Trophoblast cell (in vitro differentiated cells and primary cell): ENCODE results near the gene TMEM132D.

ENCODE experiments used
- DNase-seq, 2 donors: peaks; one replicate each; pipeline ENCODE4 v3.0.0-alpha.2; 2016
- H2AFZ ChIP-seq: 2 replicates; pipeline ENCODE4 v1.6.1; 2013; ENCODE audit warnings: low read length, moderate library complexity, mild to moderate bottlenecking; ENCODE audit not compliant: insufficient read depth, poor library complexity
- H2AK5ac ChIP-seq: 2 replicates; pipeline ENCODE4 v1.6.1; 2013; ENCODE audit warnings: mild to moderate bottlenecking, low read length
- H2BK120ac ChIP-seq: 2 replicates; pipeline ENCODE4 v1.6.1; 2013; ENCODE audit warnings: low read length, mild to moderate bottlenecking, moderate library complexity; ENCODE audit not compliant: insufficient read depth, poor library complexity
- H2BK12ac ChIP-seq: 2 replicates; pipeline ENCODE4 v1.6.1; 2013; ENCODE audit warnings: mild to moderate bottlenecking, low read length, moderate library complexity
- H2BK5ac ChIP-seq: 2 replicates; pipeline ENCODE4 v1.6.1; 2013; ENCODE audit warnings: low read length, low read depth, moderate library complexity, mild to moderate bottlenecking; ENCODE audit not compliant: poor library complexity
- H3K14ac ChIP-seq: 2 replicates; pipeline ENCODE4 v1.6.1; 2013; ENCODE audit warnings: mild to moderate bottlenecking, low read length
- H3K18ac ChIP-seq: 2 replicates; pipeline ENCODE4 v1.6.1; 2013; ENCODE audit warnings: mild to moderate bottlenecking, low read length
- H3K23ac ChIP-seq: 2 replicates; pipeline ENCODE4 v1.6.1; 2013; ENCODE audit warnings: low read length
- H3K27ac ChIP-seq: 2 replicates; pipeline ENCODE4 v1.5.1; 2013; ENCODE audit warnings: low read depth, mild to moderate bottlenecking, inconsistent platforms, low read length, moderate library complexity
- H3K27me3 ChIP-seq: 2 replicates; pipeline ENCODE4 v1.6.1; 2013; ENCODE audit warnings: inconsistent platforms, mild to moderate bottlenecking, low read length, moderate library complexity; ENCODE audit not compliant: insufficient read depth
- H3K36me3 ChIP-seq, 2 experiments: 1 replicate in 1 of 2; 2 replicates in 1 of 2; pipeline ENCODE4 v1.6.1; 2013; ENCODE audit warnings: low read length in 2 of 2, mild to moderate bottlenecking in 2 of 2, moderate library complexity in 1 of 2; ENCODE audit not compliant: insufficient read depth in 2 of 2, control insufficient read depth in 1 of 2
- H3K4ac ChIP-seq: 2 replicates; pipeline ENCODE4 v1.6.1; 2013; ENCODE audit warnings: low read depth, mild to moderate bottlenecking, low read length, moderate library complexity
- H3K4me1 ChIP-seq, 2 experiments: 1 replicate in 1 of 2; 2 replicates in 1 of 2; pipeline ENCODE4 v1.6.1; 2013; ENCODE audit warnings: low read length in 2 of 2, mild to moderate bottlenecking in 2 of 2, moderate library complexity in 1 of 2; ENCODE audit not compliant: insufficient read depth in 2 of 2, control insufficient read depth in 1 of 2
- H3K4me2 ChIP-seq: 2 replicates; pipeline ENCODE4 v1.6.1; 2013; ENCODE audit warnings: inconsistent platforms, mild to moderate bottlenecking, low read length, moderate library complexity
- H3K4me3 ChIP-seq: 2 replicates; pipeline ENCODE4 v1.5.1; 2013; ENCODE audit warnings: mild to moderate bottlenecking, low read depth, low read length, inconsistent platforms
- H3K79me1 ChIP-seq: one replicate; pipeline ENCODE4 v1.6.1; 2013; ENCODE audit warnings: low read length
- H3K79me2 ChIP-seq: 2 replicates; pipeline ENCODE4 v1.6.1; 2013; ENCODE audit warnings: low read length, mild to moderate bottlenecking; ENCODE audit not compliant: control insufficient read depth, insufficient read depth, poor library complexity
- H3K9ac ChIP-seq: 2 replicates; pipeline ENCODE4 v1.6.1; 2013; ENCODE audit warnings: mild to moderate bottlenecking, low read length
- H3K9me3 ChIP-seq: 2 replicates; pipeline ENCODE4 v1.6.1; 2013; ENCODE audit warnings: low read depth, mild to moderate bottlenecking, control low read depth, inconsistent platforms, low read length; ENCODE audit not compliant: insufficient read depth
- H4K12ac ChIP-seq: 2 replicates; pipeline ENCODE4 v1.6.1; 2013; ENCODE audit warnings: low read depth, mild to moderate bottlenecking, low read length, moderate library complexity
- H4K8ac ChIP-seq: 2 replicates; pipeline ENCODE4 v1.6.1; 2013; ENCODE audit warnings: low read depth, mild to moderate bottlenecking, low read length, moderate library complexity
- H4K91ac ChIP-seq: one replicate; pipeline ENCODE4 v1.6.1; 2013; ENCODE audit warnings: low read depth, mild to moderate bottlenecking, low read length, moderate library complexity
- WGBS: extraction: QIAGEN DNeasy Blood & Tissue Kit; methylation state at CpG from one replicate; pipeline ENCODE4 v1.1.7; 2013; ENCODE audit warnings: missing lambda C conversion rate; ENCODE audit not compliant: insufficient read length, insufficient coverage; ENCODE audit errors: extremely low coverage; 5-methylcytosine and 5-hydroxymethylcytosine counted together

TMEM132D gene

GRCh38 chr12:129385637-129385990, 518.2 kb downstream of the TMEM132D start:
- Histone ChIP-seq H3K18ac (no peak overlapping the region), H3K4me2 (no peak overlapping the region), H3K9me3 (no peaks in the 10 kb centered on the region), H4K91ac (no peak overlapping the region), H3K23ac (no peak overlapping the region), H4K8ac (no peak overlapping the region), H2AFZ (no peak overlapping the region), H3K36me3 (no peaks in the 10 kb centered on the region), H3K79me1 (no peaks in the 10 kb centered on the region), H4K12ac (no peak overlapping the region), H3K4me3 (no peak overlapping the region), H3K4ac (no peak overlapping the region), H2AK5ac (no peak overlapping the region), H3K4me1 (no peaks in the 10 kb centered on the region), H2BK12ac (no peak overlapping the region), H3K79me2 (no peaks in the 10 kb centered on the region), H2BK5ac (no peak overlapping the region), H2BK120ac (no peak overlapping the region), H3K9ac (no peak overlapping the region), H3K27me3 (no peaks in the 10 kb centered on the region), H3K27ac (no peak overlapping the region), H3K14ac (no peak overlapping the region)
- DNase-seq: no peak
- WGBS: no CpG with 5 or more reads among the region's 1 CpG

- no peaks in the 10 kb centered on the region for H3K4me1 ChIP-seq
- no peaks in the 10 kb centered on the region for H3K79me1 ChIP-seq
- H3K36me3 ChIP-seq: no peaks in the 10 kb centered on the region
- H3K9ac ChIP-seq: no peak overlapping the region
- H2BK5ac ChIP-seq: no peak overlapping the region
- no peaks in the 10 kb centered on the region for H3K79me2 ChIP-seq
- H3K27ac ChIP-seq: no peak overlapping the region
- H3K4me2 ChIP-seq: no peak overlapping the region
- H2AFZ ChIP-seq: no peak overlapping the region
- H3K9me3 ChIP-seq: no peaks in the 10 kb centered on the region
- no peak overlapping the region for H4K91ac ChIP-seq
- no peaks in the 10 kb centered on the region for H3K27me3 ChIP-seq
- H2AK5ac ChIP-seq: no peak overlapping the region
- no peak overlapping the region for H4K12ac ChIP-seq
- no peak overlapping the region for H3K18ac ChIP-seq
- no peak overlapping the region for H3K4ac ChIP-seq
- no peak overlapping the region for H3K14ac ChIP-seq
- no peak overlapping the region for H2BK120ac ChIP-seq
- H2BK12ac ChIP-seq: no peak overlapping the region
- H4K8ac ChIP-seq: no peak overlapping the region
- H3K23ac ChIP-seq: no peak overlapping the region
- no CpG with 5 or more reads among the region's 9 CpGs for WGBS
- DNase-seq: no peak
- H3K4me3 ChIP-seq: no peak overlapping the region
Measured at GRCh38 chr12:129383956-129384355, 519.9 kb downstream of the TMEM132D start.

GRCh38 chr12:129381715-129382114, 522.1 kb downstream of the TMEM132D start:
- Histone ChIP-seq H3K79me1 (no peaks in the 10 kb centered on the region), H3K4me3 (no peak overlapping the region), H3K79me2 (no peaks in the 10 kb centered on the region), H4K8ac (no peak overlapping the region), H3K4me2 (no peak overlapping the region), H3K23ac (no peak overlapping the region), H3K18ac (no peak overlapping the region), H2AFZ (no peak overlapping the region), H3K27me3 (no peaks in the 10 kb centered on the region), H4K12ac (no peak overlapping the region), H2AK5ac (no peak overlapping the region), H3K36me3 (no peaks in the 10 kb centered on the region), H3K4me1 (no peaks in the 10 kb centered on the region), H2BK12ac (no peak overlapping the region), H3K14ac (no peak overlapping the region), H3K27ac (no peak overlapping the region), H2BK120ac (no peak overlapping the region), H4K91ac (no peak overlapping the region), H2BK5ac (no peak overlapping the region), H3K4ac (no peak overlapping the region), H3K9ac (no peak overlapping the region), H3K9me3 (no peaks in the 10 kb centered on the region)
- WGBS: no CpG with 5 or more reads among the region's 3 CpGs
- no peak for DNase-seq

- no peak overlapping the region for H3K18ac ChIP-seq
- H3K4me1 ChIP-seq: no peaks in the 10 kb centered on the region
- no peak overlapping the region for H3K4me2 ChIP-seq
- DNase-seq: no peak
- WGBS: no CpG with 5 or more reads among the region's 6 CpGs
- no peak overlapping the region for H2AFZ ChIP-seq
- H3K14ac ChIP-seq: no peak overlapping the region
- H2BK5ac ChIP-seq: no peak overlapping the region
- no peaks in the 10 kb centered on the region for H3K79me1 ChIP-seq
- no peak overlapping the region for H3K4me3 ChIP-seq
- H3K9me3 ChIP-seq: no peaks in the 10 kb centered on the region
- no peak overlapping the region for H3K23ac ChIP-seq
- H4K8ac ChIP-seq: no peak overlapping the region
- H3K36me3 ChIP-seq: no peaks in the 10 kb centered on the region
- no peak overlapping the region for H2BK12ac ChIP-seq
- H3K27me3 ChIP-seq: no peaks in the 10 kb centered on the region
- no peaks in the 10 kb centered on the region for H3K79me2 ChIP-seq
- no peak overlapping the region for H2AK5ac ChIP-seq
- H3K27ac ChIP-seq: no peak overlapping the region
- no peak overlapping the region for H2BK120ac ChIP-seq
- no peak overlapping the region for H4K91ac ChIP-seq
- H3K9ac ChIP-seq: no peak overlapping the region
- no peak overlapping the region for H3K4ac ChIP-seq
- no peak overlapping the region for H4K12ac ChIP-seq
Measured at GRCh38 chr12:129379076-129379804, 524.6 kb downstream of the TMEM132D start.
